ENCODE results near the gene BORA.

GRCh38 chr13:72782717-72783116 is 55.0 kb downstream of the BORA start:
- TF ChIP-seq POLR2A (IDR thresholded peaks at IDR 0.05), result no peak
- TF ChIP-seq, protein P1, sequence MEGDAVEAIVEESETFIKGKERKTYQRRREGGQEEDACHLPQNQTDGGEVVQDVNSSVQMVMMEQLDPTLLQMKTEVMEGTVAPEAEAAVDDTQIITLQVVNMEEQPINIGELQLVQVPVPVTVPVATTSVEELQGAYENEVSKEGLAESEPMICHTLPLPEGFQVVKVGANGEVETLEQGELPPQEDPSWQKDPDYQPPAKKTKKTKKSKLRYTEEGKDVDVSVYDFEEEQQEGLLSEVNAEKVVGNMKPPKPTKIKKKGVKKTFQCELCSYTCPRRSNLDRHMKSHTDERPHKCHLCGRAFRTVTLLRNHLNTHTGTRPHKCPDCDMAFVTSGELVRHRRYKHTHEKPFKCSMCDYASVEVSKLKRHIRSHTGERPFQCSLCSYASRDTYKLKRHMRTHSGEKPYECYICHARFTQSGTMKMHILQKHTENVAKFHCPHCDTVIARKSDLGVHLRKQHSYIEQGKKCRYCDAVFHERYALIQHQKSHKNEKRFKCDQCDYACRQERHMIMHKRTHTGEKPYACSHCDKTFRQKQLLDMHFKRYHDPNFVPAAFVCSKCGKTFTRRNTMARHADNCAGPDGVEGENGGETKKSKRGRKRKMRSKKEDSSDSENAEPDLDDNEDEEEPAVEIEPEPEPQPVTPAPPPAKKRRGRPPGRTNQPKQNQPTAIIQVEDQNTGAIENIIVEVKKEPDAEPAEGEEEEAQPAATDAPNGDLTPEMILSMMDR (IDR thresholded peaks at IDR 0.05), result no peak
- no peak for TF ChIP-seq EP300 (IDR thresholded peaks at IDR 0.05)

Measured in tibial nerve (tissue), 4 donors.